Natural killer cell treated with Interleukin-12 subunit alpha and Interleukin-12 subunit beta and Interleukin-15 and Interleukin-18, amount 100 ng/mL, for 72 hours (primary cell): ENCODE results near the gene PPAN. TPM values are rescaled to one million over a fixed set of nuclear protein-coding genes. Genes with fewer than 3 reads are reported as not detected.
A peak's percentile ranks its signal among the peaks of the same experiment; 100 is the strongest.

Experiments used
- ATAC-seq, 2 donors: fragments of 150-1000 bp; cut with Tn5 transposase in 1 of 2; sonication (Bioruptor Pico), chemical (Tn5 transposase) in 1 of 2; 2 replicates each; pipeline ENCODE4 v1.10.0; 2021
- DNase-seq: peaks from one replicate; pipeline ENCODE4 v3.0.0; 2022; ENCODE audit warnings: low spot score
- H3K27ac Mint-ChIP-seq, 2 donors: 1 replicate in 1 of 2; 2 replicates in 1 of 2; pipeline ENCODE4 v1.8.0; 2022; ENCODE audit warnings: mixed read lengths in 2 of 2, mild to moderate bottlenecking in 1 of 2, moderate library complexity in 1 of 2
- H3K27me3 Mint-ChIP-seq, 2 donors: 1 replicate in 1 of 2; 2 replicates in 1 of 2; pipeline ENCODE4 v1.8.0; 2022; ENCODE audit warnings: mixed read lengths in 2 of 2
- H3K36me3 Mint-ChIP-seq: one replicate; pipeline ENCODE4 v1.8.0; 2022; ENCODE audit warnings: mixed read lengths
- H3K4me1 Mint-ChIP-seq, 2 donors: 1 replicate in 1 of 2; 2 replicates in 1 of 2; pipeline ENCODE4 v1.8.0; 2022; ENCODE audit warnings: low read depth in 2 of 2, mixed read lengths in 2 of 2, mild to moderate bottlenecking in 1 of 2
- H3K4me3 Mint-ChIP-seq: one replicate; pipeline ENCODE4 v1.8.0; 2022; ENCODE audit warnings: mixed read lengths
- H3K9me3 Mint-ChIP-seq: 2 replicates; pipeline ENCODE4 v1.8.0; 2022; ENCODE audit warnings: mixed read lengths
- total RNA-seq, 2 donors: library from RNA; stranded (reverse); gene quantifications; one replicate each; pipeline ENCODE4 v1.2.3, GENCODE V29; 2022

The PPAN gene
- total RNA-seq, 2 donors from 2014 or later, result 114 to 178 TPM

DNA sequence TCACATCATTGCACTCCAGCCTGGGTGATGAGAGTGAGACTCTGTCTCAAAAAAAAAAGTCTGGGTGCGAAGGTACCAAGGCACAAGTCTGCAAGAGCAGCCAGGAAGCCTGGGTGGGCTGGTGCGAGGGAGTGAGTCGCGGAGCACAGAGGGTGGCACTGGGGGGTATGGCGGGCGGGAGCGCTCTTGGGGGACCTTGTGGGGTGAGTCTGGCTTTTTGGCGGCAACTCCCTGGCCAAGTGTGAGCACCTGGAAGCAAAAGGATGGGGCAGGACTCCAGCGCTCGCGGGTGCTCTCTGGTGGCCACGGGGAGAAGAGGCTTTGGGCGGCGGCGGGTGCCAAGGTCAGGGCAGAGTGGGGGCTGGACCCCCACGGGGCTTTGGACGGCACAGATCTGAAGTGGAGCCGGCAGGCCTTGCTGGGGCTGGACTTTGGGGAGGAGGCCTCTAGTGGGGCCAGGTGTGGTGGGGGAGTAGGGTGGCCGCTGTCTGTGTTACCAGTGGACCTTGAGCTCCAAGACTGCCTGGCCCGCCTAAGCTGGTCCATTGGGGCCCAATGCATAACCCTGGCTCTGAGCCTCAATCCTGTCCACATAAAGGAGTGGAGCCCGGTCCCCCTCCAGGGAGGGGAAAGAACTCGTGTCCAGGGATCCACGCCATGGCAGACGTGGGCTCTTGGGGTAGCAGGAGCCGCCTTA, 6.9 kb downstream of the PPAN start:
- Mint-ChIP-seq H3K27ac (peak overlapping the region; percentile 80 to 88), H3K9me3 (no peaks in the 10 kb centered on the region), H3K36me3 (no peaks in the 10 kb centered on the region), H3K4me3 (peak overlapping the region; percentile 62), H3K4me1 (peaks cover 48 to 52% of the 10 kb centered on the region in 2 donors), H3K27me3 (no peaks in the 10 kb centered on the region)
- ATAC-seq (peak; percentile 51 to 64), DNase-seq (no peak)

DNA sequence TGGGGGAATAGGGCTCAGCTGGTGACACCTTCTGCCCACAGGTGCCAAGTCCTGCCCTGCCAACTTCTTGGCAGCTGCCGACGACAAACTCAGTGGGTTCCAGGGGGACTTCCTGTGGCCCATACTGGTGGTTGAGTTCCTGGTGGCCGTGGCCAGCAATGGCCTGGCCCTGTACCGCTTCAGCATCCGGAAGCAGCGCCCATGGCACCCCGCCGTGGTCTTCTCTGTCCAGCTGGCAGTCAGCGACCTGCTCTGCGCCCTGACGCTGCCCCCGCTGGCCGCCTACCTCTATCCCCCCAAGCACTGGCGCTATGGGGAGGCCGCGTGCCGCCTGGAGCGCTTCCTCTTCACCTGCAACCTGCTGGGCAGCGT, 7.4 kb downstream of the PPAN start:
- peak in 1 of 2 donors; percentile 3 for ATAC-seq
- Mint-ChIP-seq H3K9me3 (no peaks in the 10 kb centered on the region), H3K27ac (peak overlapping the region; percentile 80 to 88), H3K27me3 (no peaks in the 10 kb centered on the region), H3K4me3 (peak overlapping the region; percentile 30), H3K4me1 (peaks cover 48 to 52% of the 10 kb centered on the region in 2 donors), H3K36me3 (no peaks in the 10 kb centered on the region)
- no peak for DNase-seq

DNA sequence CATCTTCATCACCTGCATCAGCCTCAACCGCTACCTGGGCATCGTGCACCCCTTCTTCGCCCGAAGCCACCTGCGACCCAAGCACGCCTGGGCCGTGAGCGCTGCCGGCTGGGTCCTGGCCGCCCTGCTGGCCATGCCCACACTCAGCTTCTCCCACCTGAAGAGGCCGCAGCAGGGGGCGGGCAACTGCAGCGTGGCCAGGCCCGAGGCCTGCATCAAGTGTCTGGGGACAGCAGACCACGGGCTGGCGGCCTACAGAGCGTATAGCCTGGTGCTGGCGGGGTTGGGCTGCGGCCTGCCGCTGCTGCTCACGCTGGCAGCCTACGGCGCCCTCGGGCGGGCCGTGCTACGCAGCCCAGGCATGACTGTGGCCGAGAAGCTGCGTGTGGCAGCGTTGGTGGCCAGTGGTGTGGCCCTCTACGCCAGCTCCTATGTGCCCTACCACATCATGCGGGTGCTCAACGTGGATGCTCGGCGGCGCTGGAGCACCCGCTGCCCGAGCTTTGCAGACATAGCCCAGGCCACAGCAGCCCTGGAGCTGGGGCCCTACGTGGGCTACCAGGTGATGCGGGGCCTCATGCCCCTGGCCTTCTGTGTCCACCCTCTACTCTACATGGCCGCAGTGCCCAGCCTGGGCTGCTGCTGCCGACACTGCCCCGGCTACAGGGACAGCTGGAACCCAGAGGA, 7.9 kb downstream of the PPAN start:
- no peak for ATAC-seq

DNA sequence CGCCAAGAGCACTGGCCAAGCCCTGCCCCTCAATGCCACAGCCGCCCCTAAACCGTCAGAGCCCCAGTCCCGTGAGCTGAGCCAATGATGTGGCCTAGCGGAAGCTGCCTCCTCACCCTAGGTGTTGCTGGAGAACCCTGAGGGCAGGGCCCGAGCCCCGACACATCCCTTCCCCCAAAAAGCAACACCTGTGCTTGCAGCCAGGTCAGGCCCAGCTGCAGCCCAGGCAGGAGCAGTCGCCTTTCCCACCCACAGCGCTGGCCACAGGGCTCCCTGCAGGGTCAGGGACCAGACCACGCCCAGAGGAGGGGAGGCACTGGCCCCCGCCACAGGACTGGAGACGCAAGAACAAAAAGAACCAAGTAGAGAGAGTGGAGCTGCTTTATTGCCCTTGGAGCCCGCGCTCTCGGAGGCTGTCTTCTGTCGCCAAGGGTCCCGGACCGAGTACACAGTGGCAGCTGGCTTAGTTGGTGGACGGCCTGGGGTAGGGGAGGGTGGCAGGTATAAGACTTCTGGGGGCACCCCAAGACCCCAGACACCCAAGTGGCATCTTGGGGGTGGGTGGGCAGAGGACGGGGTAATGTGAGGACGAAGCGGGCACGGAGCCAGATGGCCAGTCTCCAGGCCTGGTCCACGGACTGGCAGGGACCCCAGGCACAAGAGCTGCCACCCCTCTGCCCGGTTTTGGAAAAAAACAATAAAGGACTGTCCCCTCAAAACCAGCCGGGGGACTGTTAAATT, 8.7 kb downstream of the PPAN start:
- Mint-ChIP-seq H3K4me1 (peaks cover 51 to 57% of the 10 kb centered on the region in 2 donors), H3K27me3 (no peaks in the 10 kb centered on the region), H3K27ac (peak overlapping the region in 1 of 2 donors; percentile 80), H3K4me3 (no peak overlapping the region), H3K36me3 (peaks cover 6% of the 10 kb centered on the region), H3K9me3 (no peaks in the 10 kb centered on the region)
- peak in 1 of 2 donors; percentile 6 for ATAC-seq
- no peak for DNase-seq

More for the DNA sequence above, 7.9 kb downstream of the PPAN start:
- Mint-ChIP-seq H3K36me3 (peaks cover 4% of the 10 kb centered on the region), H3K4me1 (peaks cover 53 to 56% of the 10 kb centered on the region in 2 donors), H3K4me3 (peak overlapping the region; percentile 30), H3K27ac (peak overlapping the region; percentile 80 to 88), H3K27me3 (no peaks in the 10 kb centered on the region), H3K9me3 (no peaks in the 10 kb centered on the region)
- DNase-seq, result no peak

DNA sequence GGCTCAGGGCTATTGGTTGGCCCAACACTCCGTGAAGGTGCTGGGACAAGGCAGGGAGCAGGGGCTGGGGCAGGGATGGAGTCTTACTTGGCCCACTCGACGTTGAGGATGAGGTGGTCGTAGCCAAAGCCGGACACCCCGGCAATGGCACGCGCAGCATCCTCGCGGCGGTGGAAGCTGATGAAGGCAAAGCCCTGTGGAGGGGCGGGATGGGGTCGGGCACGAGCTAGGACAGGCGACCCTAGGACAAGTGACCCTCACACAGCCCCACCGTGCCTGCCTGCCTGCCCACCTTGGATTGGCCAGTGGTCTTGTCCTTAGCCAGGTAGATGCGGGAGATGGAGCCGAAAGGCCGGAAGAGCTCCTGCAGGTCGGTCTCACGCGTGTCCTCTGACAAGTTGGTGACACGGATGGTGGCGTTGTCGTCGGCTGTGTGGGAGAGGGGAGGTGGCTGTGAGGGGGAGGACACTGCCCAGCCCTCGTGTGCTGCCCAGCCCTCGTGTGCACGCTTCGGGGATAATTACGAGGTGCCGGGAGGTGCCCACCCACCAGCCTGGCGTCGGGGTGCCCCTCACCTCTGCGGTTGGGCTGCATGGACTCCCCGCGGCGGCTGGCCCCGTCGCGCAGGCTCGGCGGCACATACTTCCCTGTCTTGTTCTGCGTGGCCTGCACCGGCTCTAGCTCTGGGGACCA, 9.4 kb downstream of the PPAN start:
- Mint-ChIP-seq H3K27me3 (no peaks in the 10 kb centered on the region), H3K36me3 (peaks cover 6% of the 10 kb centered on the region), H3K4me3 (peak overlapping the region; percentile 73), H3K27ac (peak overlapping the region; percentile 81), H3K9me3 (no peaks in the 10 kb centered on the region), H3K4me1 (peaks cover 49 to 54% of the 10 kb centered on the region in 2 donors)
- DNase-seq, result no peak
- no peak for ATAC-seq

DNA sequence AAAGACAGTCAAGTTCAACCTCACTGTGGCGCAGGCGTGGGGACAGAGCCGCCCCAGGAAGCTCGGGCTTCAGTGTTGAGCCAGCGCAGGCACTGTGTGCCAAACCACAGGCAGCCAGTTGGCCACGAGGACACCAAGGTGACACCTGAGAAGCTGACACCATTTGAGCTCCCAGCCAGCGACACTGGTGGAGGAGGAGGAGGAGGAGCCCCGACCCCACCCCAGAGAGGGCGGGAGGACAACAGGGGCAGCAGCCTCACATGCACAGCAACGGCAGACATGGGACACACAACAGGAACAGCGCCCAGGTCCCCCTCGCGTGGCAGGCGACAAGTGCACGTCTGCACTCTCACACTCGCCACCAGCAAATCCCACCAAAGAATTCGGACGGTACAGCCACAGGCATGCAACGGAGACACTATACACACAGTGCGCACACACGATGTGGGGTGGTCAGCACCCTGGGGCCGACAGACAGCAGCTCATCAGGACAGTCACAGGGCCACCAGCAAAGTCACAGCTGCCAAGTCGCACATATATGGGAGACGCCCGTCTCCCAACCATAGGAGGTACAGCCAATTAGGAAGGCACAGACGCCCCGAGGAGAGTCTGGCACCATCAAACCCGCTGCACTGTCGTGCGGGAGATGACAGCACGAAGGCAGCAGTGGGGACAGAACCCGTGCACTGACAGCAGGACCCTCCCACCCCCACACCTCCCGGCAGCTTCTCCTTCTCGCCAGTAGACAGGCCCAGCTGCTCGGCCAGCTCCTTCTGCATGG, 10.1 kb downstream of the PPAN start:
- H3K4me1 Mint-ChIP-seq, result peaks cover 46 to 53% of the 10 kb centered on the region in 2 donors
- peak overlapping the region; percentile 81 for H3K27ac Mint-ChIP-seq
- H3K4me3 Mint-ChIP-seq, result peak overlapping the region; percentile 73
- peak; percentile 18 to 25 for ATAC-seq
- DNase-seq, result no peak
- peaks cover 6% of the 10 kb centered on the region for H3K36me3 Mint-ChIP-seq
- H3K9me3 Mint-ChIP-seq, result no peaks in the 10 kb centered on the region
- no peaks in the 10 kb centered on the region for H3K27me3 Mint-ChIP-seq

DNA sequence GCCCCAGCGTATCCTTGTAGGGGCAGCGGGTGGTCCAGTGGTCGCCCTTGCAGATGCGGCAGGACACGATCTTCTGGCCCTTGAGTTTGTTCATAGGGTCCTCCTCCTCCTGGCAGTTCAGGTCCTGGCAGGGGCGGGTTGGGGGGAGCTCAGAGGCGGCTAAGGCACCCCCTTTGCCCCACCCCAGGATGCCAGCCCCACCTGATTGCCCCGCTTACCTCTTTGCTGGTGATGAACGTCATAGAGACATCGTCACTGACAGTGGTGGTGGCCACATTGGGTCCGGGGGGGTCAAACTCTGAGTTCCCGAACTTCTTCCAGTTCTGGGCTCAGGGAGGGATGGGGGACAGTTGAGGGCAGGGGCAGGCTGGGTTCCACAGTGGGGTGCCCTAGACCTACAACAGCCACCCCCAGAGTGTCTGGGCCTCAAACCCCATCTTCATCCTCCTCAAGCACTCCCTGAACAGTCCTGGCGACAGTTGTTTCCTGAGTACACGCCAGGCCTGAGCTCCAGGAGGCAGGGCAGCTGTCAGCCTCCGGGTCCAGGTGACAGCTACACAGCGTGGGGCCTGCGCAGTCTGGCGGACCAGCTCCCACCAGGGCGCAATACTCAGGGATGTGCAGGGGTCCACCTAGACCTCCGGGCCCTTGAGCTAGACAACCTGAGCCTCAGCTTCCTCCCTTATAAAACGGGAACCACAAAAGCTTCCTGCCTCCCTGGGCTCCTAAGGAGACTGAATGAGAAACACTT, 10.9 kb downstream of the PPAN start:
- no peaks in the 10 kb centered on the region for H3K27me3 Mint-ChIP-seq
- DNase-seq, result no peak
- H3K4me3 Mint-ChIP-seq, result no peak overlapping the region
- H3K4me1 Mint-ChIP-seq, result peaks cover 38 to 46% of the 10 kb centered on the region in 2 donors
- peaks cover 6% of the 10 kb centered on the region for H3K36me3 Mint-ChIP-seq
- no peaks in the 10 kb centered on the region for H3K9me3 Mint-ChIP-seq
- ATAC-seq, result no peak
- peak overlapping the region; percentile 81 for H3K27ac Mint-ChIP-seq

DNA sequence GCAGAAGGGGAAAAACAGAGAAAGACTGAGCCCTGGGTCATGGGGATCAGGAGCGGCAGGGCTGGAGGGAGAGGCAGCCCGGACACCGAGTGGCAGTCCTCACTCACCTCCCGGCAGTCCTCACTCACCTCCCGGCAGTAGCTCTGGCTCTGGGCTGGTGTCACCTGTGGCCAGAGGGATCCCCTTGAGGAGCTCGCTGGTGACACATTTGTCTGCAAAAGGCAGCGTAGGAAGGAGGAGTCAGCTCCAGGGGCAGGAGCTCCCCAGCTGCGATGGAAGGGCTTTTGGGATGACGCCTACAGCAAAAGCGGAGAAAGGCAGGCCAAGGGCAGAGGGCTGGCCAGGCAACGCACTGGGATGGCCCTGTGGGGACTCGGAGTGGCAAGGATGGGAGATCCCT, 12.8 kb downstream of the PPAN start:
- Mint-ChIP-seq H3K36me3 (peaks cover 6% of the 10 kb centered on the region), H3K27me3 (no peaks in the 10 kb centered on the region), H3K4me1 (peaks cover 26 to 28% of the 10 kb centered on the region in 2 donors), H3K27ac (peak overlapping the region; percentile 90 to 93), H3K9me3 (no peaks in the 10 kb centered on the region), H3K4me3 (peak overlapping the region; percentile 100)
- no peak for DNase-seq
- no peak for ATAC-seq

DNA sequence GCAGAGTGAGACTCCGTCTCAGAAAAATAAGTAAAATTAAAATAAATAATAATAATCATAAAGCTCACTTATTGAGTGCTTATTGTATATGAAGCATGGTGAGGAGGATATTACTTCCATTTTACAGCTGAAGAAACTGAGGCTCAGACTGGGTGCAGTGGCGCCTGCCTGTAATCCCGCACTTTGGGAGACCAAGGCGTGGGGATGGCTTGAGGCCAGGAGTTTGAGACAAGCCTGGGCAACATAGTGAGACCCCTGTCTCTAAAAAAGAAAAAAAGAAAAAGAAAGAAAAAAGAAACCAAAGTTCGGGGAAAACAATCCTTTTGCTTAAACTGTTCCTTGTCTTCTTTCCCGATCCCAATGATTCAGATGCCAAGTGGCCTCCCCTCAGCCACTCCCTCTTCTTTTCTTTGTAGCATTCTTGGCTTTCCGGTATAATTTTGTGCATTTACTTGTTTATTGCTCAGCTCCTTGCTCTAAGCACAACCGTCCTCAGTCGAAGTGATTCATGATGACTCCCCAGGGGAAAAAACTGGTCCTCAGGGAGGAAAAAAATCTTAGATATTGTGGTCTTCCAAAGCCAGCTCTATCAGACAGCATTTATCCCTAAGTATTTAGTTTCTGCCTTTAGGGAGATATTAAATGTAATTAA, 14.5 kb downstream of the PPAN start:
- no peaks in the 10 kb centered on the region for H3K9me3 Mint-ChIP-seq
- H3K4me1 Mint-ChIP-seq, result peaks cover 20 to 23% of the 10 kb centered on the region in 2 donors
- DNase-seq (no peak), ATAC-seq (no peak)
- H3K36me3 Mint-ChIP-seq, result peaks cover 6% of the 10 kb centered on the region
- H3K4me3 Mint-ChIP-seq, result peak overlapping the region; percentile 62
- no peak overlapping the region for H3K27ac Mint-ChIP-seq
- no peaks in the 10 kb centered on the region for H3K27me3 Mint-ChIP-seq

DNA sequence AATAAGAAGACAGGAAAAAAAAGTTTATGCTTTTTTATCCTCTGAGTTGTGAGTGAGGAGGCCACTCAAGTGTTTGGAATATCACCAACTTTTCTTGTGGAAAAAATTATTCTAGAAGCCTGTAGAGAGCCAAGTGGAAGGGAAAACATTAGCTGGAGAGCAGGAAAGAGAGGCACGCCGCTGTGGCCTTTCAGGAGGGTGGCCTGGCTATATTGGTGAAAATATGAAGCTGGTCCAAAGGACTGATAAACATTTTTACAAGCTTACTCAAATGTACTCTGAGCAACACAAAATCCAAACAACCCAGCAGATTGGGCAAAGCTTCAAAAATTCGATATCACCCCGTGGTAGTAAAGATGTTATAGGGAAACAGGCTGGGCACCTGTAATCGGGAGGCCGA, 15.9 kb downstream of the PPAN start:
- Mint-ChIP-seq H3K4me3 (no peak overlapping the region), H3K4me1 (peaks cover 11 to 14% of the 10 kb centered on the region in 2 donors), H3K9me3 (no peaks in the 10 kb centered on the region), H3K27ac (no peak overlapping the region), H3K27me3 (no peaks in the 10 kb centered on the region), H3K36me3 (peaks cover 6% of the 10 kb centered on the region)
- DNase-seq (no peak), ATAC-seq (no peak)

DNA sequence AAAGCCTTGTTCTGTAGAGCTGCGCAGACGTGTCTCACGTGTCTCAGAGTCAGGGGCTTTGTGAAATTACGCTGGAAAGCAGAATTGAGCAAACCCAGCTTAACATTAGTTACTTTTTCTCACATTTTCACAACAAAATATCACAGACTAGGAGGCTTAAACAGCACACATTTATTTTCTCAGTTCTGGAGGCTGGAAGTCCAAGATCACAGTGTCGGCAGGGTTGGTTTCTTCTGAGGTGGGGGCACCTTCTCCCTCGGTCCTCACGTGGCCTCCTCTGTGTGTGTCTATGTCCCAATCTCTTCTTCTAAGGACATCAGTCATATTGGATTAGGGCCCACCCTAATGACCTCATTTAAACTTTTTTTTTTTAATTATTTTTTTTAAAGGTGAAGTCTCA, 18.3 kb downstream of the PPAN start:
- no peak overlapping the region for H3K4me3 Mint-ChIP-seq
- no peak overlapping the region for H3K27ac Mint-ChIP-seq
- H3K36me3 Mint-ChIP-seq, result no peaks in the 10 kb centered on the region
- H3K4me1 Mint-ChIP-seq, result peaks cover 5 to 8% of the 10 kb centered on the region in 2 donors
- no peak for DNase-seq
- no peaks in the 10 kb centered on the region for H3K27me3 Mint-ChIP-seq
- H3K9me3 Mint-ChIP-seq, result no peaks in the 10 kb centered on the region
- no peak for ATAC-seq

DNA sequence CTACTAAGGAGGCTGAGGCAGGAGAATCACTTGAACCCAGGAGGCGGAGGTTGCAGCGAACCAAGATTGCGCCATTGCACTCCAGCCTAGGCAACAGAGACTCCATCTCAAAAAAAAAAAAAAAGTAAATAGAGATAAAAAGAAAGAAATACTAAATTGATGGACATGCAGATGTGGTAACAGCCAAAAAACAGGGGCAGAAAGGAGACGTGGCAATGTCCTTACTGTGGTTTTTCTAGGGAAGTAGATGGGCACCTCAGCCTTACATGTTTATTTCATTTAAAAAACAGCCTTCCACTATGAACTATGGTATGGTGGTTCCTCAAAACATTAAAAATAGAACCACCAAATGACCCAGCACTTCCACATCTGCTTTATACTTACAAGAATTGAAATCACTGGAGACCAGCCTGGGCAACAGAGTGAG, 20.1 kb downstream of the PPAN start:
- Mint-ChIP-seq H3K4me3 (no peak overlapping the region), H3K36me3 (no peaks in the 10 kb centered on the region), H3K27me3 (no peaks in the 10 kb centered on the region), H3K9me3 (no peaks in the 10 kb centered on the region), H3K4me1 (no peaks in the 10 kb centered on the region), H3K27ac (no peak overlapping the region)
- no peak for ATAC-seq
- no peak for DNase-seq
